GM12878 (cell line): ENCODE data around the gene PCP2. TPM values are rescaled to one million over a fixed set of nuclear protein-coding genes. Genes with fewer than 3 reads are reported as not detected.
A peak's percentile ranks its signal among the peaks of the same experiment; 100 is the strongest.

ENCODE experiments used
- ATAC-seq: fragments of 200-7000 bp; cut with Tn5 transposase; 3 replicates; pipeline ENCODE4 v1.9.1; 2020; ENCODE audit warnings: mild to moderate bottlenecking, moderate library complexity
- BruUV-seq: library from RNA; stranded (reverse); fragments of 400-500 nt; replicated peaks from 2 replicates; lab custom pipeline; 2021; lab: Mats Ljungman, UMichigan
- CTCF ChIA-PET: fragments of 300-600 bp; sonication (Branson Sonifier 250); formaldehyde crosslinking; extraction: SDS; loops from one replicate; lab custom pipeline; 2021; ENCODE audit warnings: inconsistent platforms; lab: Yijun Ruan, JAX
- POLR2A ChIA-PET: fragments of 350-600 bp; formaldehyde crosslinking; extraction: SDS; loops from one replicate; lab custom pipeline; 2021; ENCODE audit warnings: inconsistent platforms; lab: Charles Lee
- RAD21 ChIA-PET: fragments of 300-600 bp; sonication (Branson Sonifier 250); formaldehyde crosslinking; loops from one replicate; lab custom pipeline; 2023; ENCODE audit warnings: antibody characterized with exemption; ENCODE audit not compliant: unreplicated experiment; lab: Charles Lee
- SMC1A ChIA-PET: fragments of 300-600 bp; sonication (Branson Sonifier 250); formaldehyde crosslinking; loops from one replicate; lab custom pipeline; 2023; ENCODE audit not compliant: unreplicated experiment, uncharacterized antibody; lab: Charles Lee
- DNase-seq: peaks from one replicate; pipeline ENCODE4 v3.0.0-alpha.2; 2011; ENCODE audit warnings: low read depth, low spot score
- FAIRE-seq: peaks from 3 replicates; lab custom pipeline; 2011; peaks lifted over from hg19 to GRCh38; lab: Jason Lieb, UNC
- H2AFZ ChIP-seq: 2 replicates; pipeline ENCODE4 v1.6.0; 2011; ENCODE audit warnings: low read depth, low read length, control low read depth; ENCODE audit not compliant: control insufficient read depth
- H3K27ac ChIP-seq: 2 replicates; pipeline ENCODE4 v1.5.1; 2011; ENCODE audit warnings: control low read depth; ENCODE audit not compliant: control insufficient read depth, insufficient read depth
- H3K27me3 ChIP-seq, 2 experiments: replicated peaks in 1 of 2; 2 replicates each; pipeline versions ENCODE4 v1.6.0 to v1.6.1; 2011; ENCODE audit warnings: low read length in 1 of 2; ENCODE audit not compliant: control insufficient read depth in 2 of 2, insufficient read depth in 2 of 2
- H3K36me3 ChIP-seq, 2 experiments: 2 replicates each; pipeline ENCODE4 v1.5.1; 2011; ENCODE audit warnings: low read length in 1 of 2; ENCODE audit not compliant: control insufficient read depth in 2 of 2, insufficient read depth in 2 of 2
- H3K4me1 ChIP-seq: 2 replicates; pipeline ENCODE4 v1.6.1; 2011; ENCODE audit warnings: mild to moderate bottlenecking, low read length, moderate library complexity, mixed read lengths; ENCODE audit not compliant: control insufficient read depth, insufficient read depth
- H3K4me2 ChIP-seq: 2 replicates; pipeline ENCODE4 v1.6.0; 2011; ENCODE audit warnings: control low read depth; ENCODE audit not compliant: control insufficient read depth, insufficient read depth
- H3K4me3 ChIP-seq: fragments of 200-600 bp; sonication (generic); 2 replicates; pipeline ENCODE4 v1.5.1; 2016
- H3K79me2 ChIP-seq: 2 replicates; pipeline ENCODE4 v1.6.0; 2011; ENCODE audit warnings: low read length; ENCODE audit not compliant: control insufficient read depth, insufficient read depth
- H3K9ac ChIP-seq: 2 replicates; pipeline ENCODE4 v1.8.0; 2011; ENCODE audit warnings: low read length, control low read depth, mixed read lengths; ENCODE audit not compliant: control insufficient read depth, insufficient read depth
- H3K9me3 ChIP-seq: replicated peaks from 3 replicates; pipeline ENCODE4 v1.5.1; 2011; ENCODE audit warnings: mild to moderate bottlenecking, low read length; ENCODE audit not compliant: control insufficient read depth, insufficient read depth
- H4K20me1 ChIP-seq: 2 replicates; pipeline ENCODE4 v1.6.0; 2011; ENCODE audit not compliant: control insufficient read depth, insufficient read depth
- REST ChIP-seq: IDR thresholded peaks from 2 replicates; pipeline ENCODE4 v1.6.1; 2012; ENCODE audit warnings: mild to moderate bottlenecking, low read depth, low read length
- USF1 ChIP-seq: IDR thresholded peaks from 2 replicates; pipeline ENCODE4 v1.6.1; 2011; ENCODE audit warnings: borderline replicate concordance, low read depth, mild to moderate bottlenecking, moderate library complexity, mixed read lengths, low read length; ENCODE audit not compliant: insufficient read depth; ENCODE audit errors: extremely low read length
- WGBS: methylation state at CpG from one replicate; pipeline ENCODE4 v1.1.6; 2016; ENCODE audit warnings: low lambda C conversion rate; ENCODE audit not compliant: insufficient replicate concordance, insufficient coverage; ENCODE audit errors: missing lambda C conversion rate; 5-methylcytosine and 5-hydroxymethylcytosine counted together
- in situ Hi-C: fragments of 300-500 bp; cut with MboI; formaldehyde crosslinking; loops from 9 replicates; pipeline ENCODE4 v1.14.3; 2018; ENCODE audit warnings: mixed read lengths
- intact Hi-C: fragments of 100-400 bp; cut with micrococcal nuclease; formaldehyde crosslinking; loops from one replicate; pipeline ENCODE4 v1.14.2; 2022; ENCODE audit not compliant: unreplicated experiment
- polyA plus RNA-seq, 11 experiments: library from polyadenylated mRNA; depleted of rRNA in 4 of 11; unstranded in 6 of 11; stranded (reverse) in 5 of 11; fragments of >200 nt; fragmentation: Nextera tagmentation in 4 of 11; fragmentation: Illumina TruSeq in 1 of 11; extraction: Ambion mirVana in 4 of 11; extraction: Trizol in 1 of 11; gene quantifications; 1 replicate in 1 of 11; 2 replicates in 10 of 11; pipeline versions ENCODE4 v1.2.1 to v1.2.3, GENCODE V29; 2011 to 2016; ENCODE audit warnings: inconsistent platforms in 2 of 11, missing spikeins in 2 of 11, low read depth in 1 of 11
- total RNA-seq, 4 experiments: library from RNA; depleted of rRNA in 3 of 4; stranded (reverse); fragments of >200 nt in 3 of 4; fragmentation: Illumina TruSeq in 1 of 4; extraction: Trizol in 1 of 4; gene quantifications; 2 replicates each; pipeline versions ENCODE4 v1.2.1 to v1.2.3, GENCODE V29; 2013 to 2021

PCP2 gene
- total and polyA plus RNA-seq, 10 of the 15 experiments (the other 5 are each of a cell fraction or from before 2014, with no cell fraction given): 0.10 to 0.62 (median 0.31) TPM; not detected in 5

- in situ Hi-C loops: no loop called here
- intact Hi-C loops: no loop called here
- Histone ChIP-seq H3K4me2 (no peak overlapping the region), H2AFZ (no peak overlapping the region), H3K27me3 (no peaks in the 10 kb centered on the region), H3K9ac (no peak overlapping the region), H3K27ac (no peak overlapping the region), H3K9me3 (no peaks in the 10 kb centered on the region), H4K20me1 (no peaks in the 10 kb centered on the region), H3K4me1 (no peaks in the 10 kb centered on the region), H3K4me3 (no peak overlapping the region), H3K79me2 (no peaks in the 10 kb centered on the region), H3K36me3 (no peaks in the 10 kb centered on the region)
- ChIA-PET SMC1A (no interaction called here), RAD21 (no interaction called here), CTCF (no interaction called here), POLR2A (no interaction called here)
- WGBS: 48% methylated on average over 27 of the region's 41 CpGs
- FAIRE-seq: no peak
- TF ChIP-seq USF1: no peak
- TF ChIP-seq REST: peak; percentile 68
- no TSS peak for BruUV-seq
- DNase-seq: no peak
- ATAC-seq: no peak
Measured at GRCh38 chr19:7611541-7612279, 21.8 kb downstream of the PCP2 start.
